SJCRH30 (cell line): Measurements from ENCODE around the gene LY9. TPM values are rescaled to one million over a fixed set of nuclear protein-coding genes. Genes with fewer than 3 reads are reported as not detected.
"Not testable (repeated sequence)": the region's sequence is repeated elsewhere in the genome, so short reads cannot be mapped to it uniquely, and the experiment has no call there.

ENCODE experiments used
- DNase-seq, 2 experiments: peaks; one replicate each; pipeline ENCODE4 v3.0.0-alpha.2; 2015 to 2020
- H3K27ac ChIP-seq: fragments of 250-450 bp; sonication (Bioruptor Pico); 2 replicates; pipeline ENCODE4 v1.5.1; 2020; ENCODE audit warnings: mild to moderate bottlenecking, moderate library complexity
- H3K27me3 ChIP-seq: fragments of 250-450 bp; sonication (Bioruptor Pico); 2 replicates; pipeline ENCODE4 v1.5.1; 2020; ENCODE audit warnings: mild to moderate bottlenecking, moderate library complexity
- H3K36me3 ChIP-seq: fragments of 250-450 bp; sonication (Bioruptor Pico); 2 replicates; pipeline ENCODE4 v1.5.1; 2020; ENCODE audit warnings: mild to moderate bottlenecking, moderate library complexity
- H3K4me1 ChIP-seq: fragments of 250-450 bp; sonication (Bioruptor Pico); 2 replicates; pipeline ENCODE4 v1.5.1; 2020; ENCODE audit warnings: mild to moderate bottlenecking, moderate library complexity
- H3K4me3 ChIP-seq: fragments of 250-450 bp; sonication (Bioruptor Pico); 2 replicates; pipeline ENCODE4 v1.5.1; 2020; ENCODE audit warnings: mild to moderate bottlenecking, moderate library complexity
- H3K9me3 ChIP-seq: fragments of 250-450 bp; sonication (Bioruptor Pico); replicated peaks from 2 replicates; pipeline ENCODE4 v1.5.1; 2020; ENCODE audit warnings: mild to moderate bottlenecking, moderate library complexity
- total RNA-seq: library from RNA; depleted of rRNA; stranded (reverse); fragments of >200 nt; shearing (Covaris generic); gene quantifications from 2 replicates; pipeline ENCODE4 v1.2.3, GENCODE V29; 2014

LY9 gene
- total RNA-seq, 1 experiment from 2014 or later: not detected

DNA sequence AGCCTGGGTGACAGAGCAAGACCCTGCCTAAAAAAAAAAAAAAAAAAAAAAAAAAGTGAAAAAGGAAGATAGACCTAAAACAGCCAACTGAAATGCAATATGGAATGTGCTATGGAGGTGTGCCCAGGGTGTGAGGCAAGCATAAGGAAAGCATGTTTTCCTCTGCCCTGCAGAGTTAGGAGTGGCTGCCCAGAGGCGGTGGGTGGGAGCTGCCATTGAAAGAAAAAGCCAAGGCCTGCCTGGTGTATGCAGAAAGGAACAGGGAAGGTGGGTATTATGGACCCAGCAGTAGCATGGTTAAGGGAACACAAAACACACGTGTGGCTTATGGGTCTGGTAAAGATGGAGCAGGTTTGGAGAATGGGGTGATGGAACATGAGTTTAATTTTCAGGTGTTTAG, 57.8 kb downstream of the LY9 start:
- Histone ChIP-seq H3K27me3 (no peaks in the 10 kb centered on the region), H3K4me1 (no peaks in the 10 kb centered on the region), H3K36me3 (no peaks in the 10 kb centered on the region), H3K27ac (no peak overlapping the region), H3K4me3 (no peak overlapping the region), H3K9me3 (no peaks in the 10 kb centered on the region)
- no peak for DNase-seq

- Histone ChIP-seq H3K27ac (no peak overlapping the region), H3K27me3 (no peaks in the 10 kb centered on the region), H3K9me3 (no peaks in the 10 kb centered on the region), H3K36me3 (no peaks in the 10 kb centered on the region), H3K4me1 (no peaks in the 10 kb centered on the region), H3K4me3 (no peak overlapping the region)
- no peak for DNase-seq
Measured at GRCh38 chr1:160855181-160855981, 59.4 kb downstream of the LY9 start.

DNA sequence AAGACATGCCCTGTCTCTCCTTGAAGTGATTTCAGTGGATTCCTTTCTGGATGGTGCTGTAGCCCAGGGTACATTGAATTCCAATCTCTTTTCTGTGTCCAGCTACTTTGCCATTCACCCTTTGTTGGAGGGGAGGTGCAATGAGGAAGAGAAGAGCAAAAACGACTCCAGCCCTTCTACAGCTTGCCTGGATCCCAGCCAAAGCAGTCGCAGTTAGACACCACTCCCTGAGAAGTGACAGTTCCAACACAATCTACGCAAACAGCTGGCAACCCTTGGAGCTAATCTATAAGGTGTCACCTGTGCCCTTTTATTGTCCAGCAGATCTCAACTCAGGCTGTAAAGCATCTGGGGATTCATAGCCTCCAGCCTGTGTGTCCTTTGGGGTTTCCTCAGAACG, 62.1 kb downstream of the LY9 start:
- no peak for DNase-seq
- Histone ChIP-seq H3K27me3 (no peaks in the 10 kb centered on the region), H3K9me3 (no peaks in the 10 kb centered on the region), H3K4me3 (no peak overlapping the region), H3K27ac (no peak overlapping the region), H3K4me1 (no peaks in the 10 kb centered on the region), H3K36me3 (no peaks in the 10 kb centered on the region)

- no peak for DNase-seq
Measured at GRCh38 chr1:160858507-160858906, 62.5 kb downstream of the LY9 start.

GRCh38 chr1:160859166-160859565, 63.2 kb downstream of the LY9 start:
- DNase-seq: no peak
- no peak overlapping the region for H3K27ac ChIP-seq
- no peak overlapping the region for H3K4me3 ChIP-seq

More at GRCh38 chr1:160858507-160858906, 62.5 kb downstream of the LY9 start:
- Histone ChIP-seq H3K4me3 (no peak overlapping the region), H3K36me3 (no peaks in the 10 kb centered on the region), H3K9me3 (no peaks in the 10 kb centered on the region), H3K27ac (no peak overlapping the region), H3K4me1 (no peaks in the 10 kb centered on the region), H3K27me3 (no peaks in the 10 kb centered on the region)

DNA sequence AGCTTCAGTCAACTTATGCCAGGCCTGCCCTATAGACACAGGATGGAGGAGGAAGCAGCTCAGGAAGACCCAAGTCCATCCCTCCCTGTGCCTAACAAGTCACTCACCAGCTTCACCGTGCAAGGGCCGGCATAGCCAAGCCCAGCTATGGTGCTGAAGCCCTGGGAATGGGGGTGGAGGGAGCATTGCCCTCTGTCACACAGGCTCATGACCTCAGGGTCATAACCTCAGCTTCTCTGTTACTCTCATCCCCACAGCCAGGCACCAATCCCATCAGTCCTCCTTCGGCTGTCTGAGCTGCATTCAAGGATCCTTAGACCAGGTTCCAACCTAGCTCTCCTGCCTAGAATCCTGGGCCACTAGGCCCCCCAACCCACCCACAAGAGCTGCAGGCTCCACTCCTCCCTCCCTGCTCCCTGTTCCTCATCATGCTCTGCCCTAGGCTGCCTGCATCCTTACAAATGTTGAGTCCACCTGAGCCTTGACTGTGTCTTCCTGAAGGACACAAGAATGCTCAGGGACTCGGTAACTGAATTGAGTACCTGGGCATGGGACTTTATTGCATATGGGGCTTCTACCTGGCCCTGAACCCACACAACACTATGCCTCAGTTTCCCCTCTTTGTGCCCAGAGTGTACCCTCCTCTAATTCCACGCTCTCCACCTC, 65.0 kb downstream of the LY9 start:
- no peaks in the 10 kb centered on the region for H3K36me3 ChIP-seq
- H3K4me1 ChIP-seq: no peaks in the 10 kb centered on the region
- H3K27ac ChIP-seq: no peak overlapping the region
- H3K9me3 ChIP-seq: no peaks in the 10 kb centered on the region
- no peaks in the 10 kb centered on the region for H3K27me3 ChIP-seq
- no peak overlapping the region for H3K4me3 ChIP-seq
- no peak for DNase-seq

More at GRCh38 chr1:160859166-160859565, 63.2 kb downstream of the LY9 start:
- Histone ChIP-seq H3K36me3 (no peaks in the 10 kb centered on the region), H3K9me3 (no peaks in the 10 kb centered on the region), H3K4me1 (no peaks in the 10 kb centered on the region), H3K27me3 (no peaks in the 10 kb centered on the region)

GRCh38 chr1:160862203-160863060, 66.5 kb downstream of the LY9 start, which contains the start of gene CD244:
Gene CD244, minus strand, starts transcription at chr1:160862887. Its CDS starts 210 bp downstream, at chr1:160862677.
- H3K4me3 ChIP-seq: no peak within 1 kb of the TSS
- no peak within 1 kb of the TSS for H3K27ac ChIP-seq
- no peaks in the 10 kb centered on the region for H3K4me1 ChIP-seq
- no peaks in the 10 kb centered on the region for H3K36me3 ChIP-seq
- no peaks in the 10 kb centered on the region for H3K27me3 ChIP-seq
- no peak for DNase-seq
- no peaks in the 10 kb centered on the region for H3K9me3 ChIP-seq

GRCh38 chr1:160863061-160863773, 67.2 kb downstream of the LY9 start:
- no peaks in the 10 kb centered on the region for H3K9me3 ChIP-seq

GRCh38 chr1:160863774-160864131, 67.8 kb downstream of the LY9 start:
- no peaks in the 10 kb centered on the region for H3K4me1 ChIP-seq
- H3K36me3 ChIP-seq: no peaks in the 10 kb centered on the region
- no peak overlapping the region for H3K27ac ChIP-seq
- no peak for DNase-seq
- H3K27me3 ChIP-seq: no peaks in the 10 kb centered on the region
- H3K9me3 ChIP-seq: no peaks in the 10 kb centered on the region
- H3K4me3 ChIP-seq: no peak overlapping the region

More at GRCh38 chr1:160863061-160863773, 67.2 kb downstream of the LY9 start:
- no peaks in the 10 kb centered on the region for H3K4me1 ChIP-seq
- no peak overlapping the region for H3K27ac ChIP-seq
- DNase-seq: no peak
- no peaks in the 10 kb centered on the region for H3K27me3 ChIP-seq
- no peaks in the 10 kb centered on the region for H3K36me3 ChIP-seq
- no peak overlapping the region for H3K4me3 ChIP-seq

DNA sequence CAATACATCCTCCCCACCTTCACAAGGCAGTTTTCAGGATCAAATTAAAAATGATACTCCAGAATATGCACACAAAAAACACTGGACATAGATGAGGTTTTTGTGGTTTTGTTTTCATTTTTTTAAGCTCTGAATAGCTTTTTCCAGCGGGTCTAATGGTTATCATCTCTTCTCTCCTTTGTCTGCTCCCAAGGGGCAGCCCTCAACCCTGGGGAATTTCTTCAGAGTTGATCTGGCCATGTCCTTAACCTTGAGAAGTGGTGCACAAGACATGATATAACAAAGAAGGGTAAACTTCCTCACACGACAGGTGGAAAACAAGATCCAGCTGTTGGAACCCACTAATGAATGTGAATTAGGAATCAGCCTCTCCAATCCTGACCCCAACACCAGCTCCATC, 68.2 kb downstream of the LY9 start:
- Histone ChIP-seq H3K4me3 (no peak overlapping the region), H3K27me3 (no peaks in the 10 kb centered on the region), H3K36me3 (no peaks in the 10 kb centered on the region), H3K9me3 (no peaks in the 10 kb centered on the region), H3K4me1 (no peaks in the 10 kb centered on the region), H3K27ac (no peak overlapping the region)
- DNase-seq: no peak

DNA sequence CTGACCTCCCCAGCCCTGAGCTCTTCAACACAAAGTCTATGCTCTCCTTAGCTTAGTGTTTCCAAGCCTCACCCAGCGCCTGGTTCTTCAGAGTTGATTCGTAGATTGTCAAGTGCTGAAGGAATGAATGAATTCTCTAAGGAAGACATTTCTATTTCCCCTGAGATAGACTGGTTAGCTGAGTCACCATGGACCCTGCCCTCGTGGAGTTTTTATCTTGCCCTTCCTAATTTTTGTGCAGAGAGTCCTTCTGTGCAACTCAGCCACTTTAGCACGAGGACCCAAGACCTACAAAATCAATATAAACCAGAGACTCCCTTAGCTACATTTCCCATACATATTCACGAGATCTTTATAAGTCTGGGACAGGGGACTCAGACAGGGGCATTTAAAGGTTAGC, 69.4 kb downstream of the LY9 start:
- H3K36me3 ChIP-seq: no peaks in the 10 kb centered on the region
- no peaks in the 10 kb centered on the region for H3K4me1 ChIP-seq
- no peaks in the 10 kb centered on the region for H3K27me3 ChIP-seq
- H3K27ac ChIP-seq: no peak overlapping the region
- DNase-seq: no peak
- H3K9me3 ChIP-seq: no peaks in the 10 kb centered on the region
- H3K4me3 ChIP-seq: no peak overlapping the region

- Histone ChIP-seq H3K4me1 (no peaks in the 10 kb centered on the region), H3K27ac (no peak overlapping the region), H3K9me3 (no peaks in the 10 kb centered on the region), H3K4me3 (no peak overlapping the region), H3K36me3 (no peaks in the 10 kb centered on the region), H3K27me3 (no peaks in the 10 kb centered on the region)
- no peak for DNase-seq
Measured at GRCh38 chr1:160866001-160866694, 70.2 kb downstream of the LY9 start.

DNA sequence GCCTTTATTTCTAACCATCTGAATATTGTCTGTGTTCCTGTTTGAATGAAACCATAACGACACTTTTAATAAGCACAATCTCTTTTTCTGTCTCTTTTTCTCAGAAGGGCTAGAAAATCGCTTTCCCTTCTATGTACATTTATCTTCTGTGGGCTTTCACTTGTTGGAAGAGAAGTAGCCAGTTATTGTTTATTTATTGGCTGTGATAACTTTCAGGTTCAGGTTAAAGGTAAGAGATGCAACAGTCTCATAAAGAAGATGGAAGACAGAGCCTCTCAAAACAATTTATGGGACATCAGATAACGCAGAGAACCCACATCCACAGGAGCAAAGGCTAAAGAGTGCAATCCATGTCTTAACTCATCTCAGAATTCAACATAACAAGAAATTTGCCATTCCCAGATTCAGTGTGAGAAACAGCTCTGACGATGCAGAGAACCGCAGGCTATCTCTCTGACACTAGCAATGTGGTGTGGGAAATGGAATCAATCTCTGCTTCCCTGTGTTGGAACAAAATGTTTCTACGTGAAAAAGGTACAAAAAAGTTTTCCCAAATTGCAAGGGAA, 70.8 kb downstream of the LY9 start:
- Histone ChIP-seq H3K4me3 (no peak overlapping the region), H3K27me3 (no peaks in the 10 kb centered on the region), H3K9me3 (no peaks in the 10 kb centered on the region), H3K27ac (no peak overlapping the region), H3K36me3 (no peaks in the 10 kb centered on the region), H3K4me1 (no peaks in the 10 kb centered on the region)
- DNase-seq: no peak

- not testable (repeated sequence) for H3K27me3 ChIP-seq, H3K4me3 ChIP-seq, H3K27ac ChIP-seq, DNase-seq, H3K36me3 ChIP-seq, H3K9me3 ChIP-seq, H3K4me1 ChIP-seq
Measured at GRCh38 chr1:160867651-160868050, 71.7 kb downstream of the LY9 start.
